Measurements from ENCODE around the gene PLEKHG7. TPM values are rescaled to one million over a fixed set of nuclear protein-coding genes. Genes with fewer than 3 reads are reported as not detected.

PLEKHG7 gene
- total RNA-seq, 4 donors from 2014 or later, result 2.5 to 8.6 (median 4.3) TPM

- H3K9me3 ChIP-seq, result no peaks in the 10 kb centered on the region
- intact Hi-C loops (cut with DNase I; ENCODE audit: low total_unique reads), result no loop called here
- in situ Hi-C loops (cut with MboI; ENCODE audit: low pct_ligation_motif_present in 1 of 4, low pct_unique_long_range_greater_than_20kb in 1 of 4, low sequenced_read_pairs in 3 of 4), result no loop called here
Measured at GRCh38 chr12:92733181-92733580, 30.4 kb downstream of the PLEKHG7 start.

GRCh38 chr12:92733661-92734060 is 30.9 kb downstream of the PLEKHG7 start:
- Histone ChIP-seq H3K4me1 (peaks cover 0 to 7% (median 0%) of the 10 kb centered on the region in 4 donors), H3K27ac (no peak overlapping the region), H3K27me3 (no peaks in the 10 kb centered on the region), H3K36me3 (no peaks in the 10 kb centered on the region), H3K4me3 (no peak overlapping the region), H3K9me3 (no peaks in the 10 kb centered on the region)
- in situ Hi-C loops (cut with MboI; ENCODE audit: low pct_ligation_motif_present in 1 of 4, low pct_unique_long_range_greater_than_20kb in 1 of 4, low sequenced_read_pairs in 3 of 4), result no loop called here
- intact Hi-C loops (cut with DNase I; ENCODE audit: low total_unique reads), result no loop called here
- TF ChIP-seq EP300 (IDR thresholded peaks at IDR 0.05; ENCODE audit: low read depth) (no peak), CTCF (IDR thresholded peaks at IDR 0.05) (no peak), POLR2A (IDR thresholded peaks at IDR 0.05) (no peak), POLR2AphosphoS5 (IDR thresholded peaks at IDR 0.05) (no peak)
- 55 to 75% methylated on average over 2 to 3 of the region's 3 CpGs for WGBS, 2 donors (ENCODE audit: low coverage in 1 of 2)
- DNase-seq, result no peak

More at GRCh38 chr12:92733181-92733580, 30.4 kb downstream of the PLEKHG7 start:
- Histone ChIP-seq H3K4me3 (no peak overlapping the region), H3K27me3 (no peaks in the 10 kb centered on the region), H3K36me3 (no peaks in the 10 kb centered on the region), H3K27ac (no peak overlapping the region), H3K4me1 (peaks cover 0 to 7% (median 0%) of the 10 kb centered on the region in 4 donors)
- DNase-seq, result no peak
- TF ChIP-seq POLR2A (IDR thresholded peaks at IDR 0.05), result no peak
- no peak for TF ChIP-seq CTCF (IDR thresholded peaks at IDR 0.05)
- no peak for TF ChIP-seq POLR2AphosphoS5 (IDR thresholded peaks at IDR 0.05)
- no peak for TF ChIP-seq EP300 (IDR thresholded peaks at IDR 0.05; ENCODE audit: low read depth)
- 71 to 86% methylated on average over 2 to 6 of the region's 6 CpGs for WGBS, 2 donors (ENCODE audit: low coverage in 1 of 2)

- Histone ChIP-seq H3K27me3 (no peaks in the 10 kb centered on the region), H3K36me3 (no peaks in the 10 kb centered on the region), H3K9me3 (no peaks in the 10 kb centered on the region), H3K4me3 (no peak overlapping the region), H3K27ac (peak overlapping the region in 2 of 4 donors; percentile 13 to 51), H3K4me1 (peaks cover 0 to 7% (median 0%) of the 10 kb centered on the region in 4 donors)
- no peak for DNase-seq
- peak in 1 of 3 donors; percentile 10 for TF ChIP-seq POLR2AphosphoS5 (IDR thresholded peaks at IDR 0.05)
- TF ChIP-seq CTCF (IDR thresholded peaks at IDR 0.05), result no peak
- no peak for TF ChIP-seq EP300 (IDR thresholded peaks at IDR 0.05; ENCODE audit: low read depth)
- intact Hi-C loops (cut with DNase I; ENCODE audit: low total_unique reads) (no loop called here), in situ Hi-C loops (cut with MboI; ENCODE audit: low pct_ligation_motif_present in 1 of 4, low pct_unique_long_range_greater_than_20kb in 1 of 4, low sequenced_read_pairs in 3 of 4) (no loop called here)
- WGBS, 2 donors (ENCODE audit: low coverage in 1 of 2), result 57 to 59% methylated on average over 3 of the region's 3 CpGs
Measured at GRCh38 chr12:92735131-92735721, 32.4 kb downstream of the PLEKHG7 start.

GRCh38 chr12:92736605-92737004 is 33.8 kb downstream of the PLEKHG7 start:
- intact Hi-C loops (cut with DNase I; ENCODE audit: low total_unique reads), result no loop called here
- no peak for TF ChIP-seq POLR2A (IDR thresholded peaks at IDR 0.05)
- no peak for TF ChIP-seq EP300 (IDR thresholded peaks at IDR 0.05; ENCODE audit: low read depth)
- TF ChIP-seq POLR2AphosphoS5 (IDR thresholded peaks at IDR 0.05), result no peak
- no peak for TF ChIP-seq CTCF (IDR thresholded peaks at IDR 0.05)
- WGBS, 2 donors (ENCODE audit: low coverage in 1 of 2), result 74 to 79% methylated on average over 4 to 6 of the region's 6 CpGs

More at GRCh38 chr12:92736605-92737004, 33.8 kb downstream of the PLEKHG7 start:
- in situ Hi-C loops (cut with MboI; ENCODE audit: low pct_ligation_motif_present in 1 of 4, low pct_unique_long_range_greater_than_20kb in 1 of 4, low sequenced_read_pairs in 3 of 4), result no loop called here
- no peak overlapping the region for H3K27ac ChIP-seq
- no peaks in the 10 kb centered on the region for H3K36me3 ChIP-seq
- H3K4me3 ChIP-seq, result no peak overlapping the region
- H3K27me3 ChIP-seq, result no peaks in the 10 kb centered on the region
- no peaks in the 10 kb centered on the region for H3K9me3 ChIP-seq
- peaks cover 0 to 7% (median 0%) of the 10 kb centered on the region in 4 donors for H3K4me1 ChIP-seq
- no peak for DNase-seq

Measured in transverse colon (tissue), 4 donors.